Uterus (tissue), 4 donors: ENCODE data around the gene MUS81. TPM values are rescaled to one million over a fixed set of nuclear protein-coding genes. Genes with fewer than 3 reads are reported as not detected.

Experiments
- DNase-seq, 2 donors: peaks; one replicate each; pipeline ENCODE4 v3.0.0-alpha.2; 2019 to 2020
- H3K27ac ChIP-seq, 2 donors: fragments of 200-600 bp; sonication (generic); 1 replicate in 1 of 2; 2 replicates in 1 of 2; pipeline ENCODE4 v1.5.1; 2016 to 2018
- H3K27me3 ChIP-seq, 2 donors: fragments of 200-600 bp; sonication (generic); one replicate each; pipeline ENCODE4 v1.5.1; 2018 to 2019; ENCODE audit warnings: control low read depth in 1 of 2
- H3K36me3 ChIP-seq, 2 donors: fragments of 200-600 bp; sonication (generic); one replicate each; pipeline ENCODE4 v1.5.1; 2019; ENCODE audit warnings: control low read depth in 1 of 2
- H3K4me1 ChIP-seq, 2 donors: fragments of 200-600 bp; sonication (generic); one replicate each; pipeline ENCODE4 v1.5.1; 2018 to 2019; ENCODE audit warnings: control low read depth in 1 of 2
- H3K4me3 ChIP-seq, 2 donors: fragments of 200-600 bp; sonication (generic); 1 replicate in 1 of 2; 2 replicates in 1 of 2; pipeline ENCODE4 v1.5.1; 2018 to 2019; ENCODE audit warnings: mild to moderate bottlenecking in 1 of 2
- H3K9me3 ChIP-seq, 2 donors: fragments of 200-600 bp; sonication (generic); one replicate each; pipeline ENCODE4 v1.5.1; 2019; ENCODE audit warnings: control low read depth in 1 of 2
- CTCF ChIP-seq, 4 experiments: fragments of 200-600 bp in 2 of 4; fragments of 450-650 bp in 2 of 4; sonication (generic) in 2 of 4; IDR thresholded peaks; one replicate each; pipeline ENCODE4 v1.5.1; 2016 to 2019; ENCODE audit warnings: antibody characterized with exemption in 4 of 4, mild to moderate bottlenecking in 2 of 4, moderate library complexity in 1 of 4
- POLR2A ChIP-seq, 2 donors: fragments of 450-650 bp; IDR thresholded peaks; one replicate each; pipeline ENCODE4 v1.6.1; 2016; ENCODE audit warnings: antibody characterized with exemption in 2 of 2, mild to moderate bottlenecking in 1 of 2, moderate library complexity in 1 of 2
- intact Hi-C: fragments of 100-400 bp; cut with DNase I; formaldehyde crosslinking; loops from one replicate; pipeline ENCODE4 v1.15.1; 2023; ENCODE audit warnings: low total_unique reads
- total RNA-seq, 4 donors: library from RNA; depleted of rRNA in 3 of 4; stranded (reverse); fragments of >200 nt in 3 of 4; gene quantifications; one replicate each; pipeline versions ENCODE4 v1.1.0 to v1.2.4, GENCODE V29; 2014 to 2023
- donor health status: DM: yes; HTN: yes; CAD: no.

The MUS81 gene
- total RNA-seq, 4 donors from 2014 or later, result 28.8 to 108 (median 75.0) TPM

GRCh38 chr11:65858681-65859087 lies 1.5 kb upstream of the MUS81 start:
- no peak for DNase-seq
- no peaks in the 10 kb centered on the region for H3K9me3 ChIP-seq
- TF ChIP-seq POLR2A (IDR thresholded peaks at IDR 0.05), result no peak
- no peak for TF ChIP-seq CTCF (IDR thresholded peaks at IDR 0.05)
- H3K36me3 ChIP-seq, result no peaks in the 10 kb centered on the region
- intact Hi-C loops, result no loop called here
- no peaks in the 10 kb centered on the region for H3K27me3 ChIP-seq
- H3K27ac ChIP-seq, result peak overlapping the region; percentile 98 to 99
- peak overlapping the region; percentile 92 to 99 for H3K4me3 ChIP-seq
- H3K4me1 ChIP-seq, result peaks cover 7 to 13% of the 10 kb centered on the region in 2 donors

GRCh38 chr11:65859095-65859811 lies 980 bp upstream of the MUS81 start:
- peak; percentile 99 to 100 for DNase-seq
- peak in 2 of 4 experiments; percentile 19 to 24 for TF ChIP-seq CTCF (IDR thresholded peaks at IDR 0.05)
- peak; percentile 95 to 99 for TF ChIP-seq POLR2A (IDR thresholded peaks at IDR 0.05)
- Histone ChIP-seq H3K4me3 (peak overlapping the region; percentile 92 to 99), H3K9me3 (no peaks in the 10 kb centered on the region), H3K36me3 (no peaks in the 10 kb centered on the region), H3K27ac (peak overlapping the region; percentile 98 to 99), H3K27me3 (no peaks in the 10 kb centered on the region), H3K4me1 (peaks cover 7 to 13% of the 10 kb centered on the region in 2 donors)
- intact Hi-C loops, result no loop called here

GRCh38 chr11:65859812-65860277 lies 388 bp upstream of the MUS81 start:
- intact Hi-C loops, result no loop called here

GRCh38 chr11:65861165-65861505 lies 902 bp downstream of the MUS81 start:
- DNase-seq, result peak in 1 of 2 donors; percentile 45
- H3K9me3 ChIP-seq, result no peaks in the 10 kb centered on the region
- peak overlapping the region; percentile 92 to 99 for H3K4me3 ChIP-seq
- intact Hi-C loops, result no loop called here
- TF ChIP-seq CTCF (IDR thresholded peaks at IDR 0.05), result no peak
- TF ChIP-seq POLR2A (IDR thresholded peaks at IDR 0.05), result no peak
- peak overlapping the region; percentile 98 to 99 for H3K27ac ChIP-seq
- H3K27me3 ChIP-seq, result no peaks in the 10 kb centered on the region
- peaks cover 7 to 13% of the 10 kb centered on the region in 2 donors for H3K4me1 ChIP-seq
- H3K36me3 ChIP-seq, result no peaks in the 10 kb centered on the region

More at GRCh38 chr11:65859812-65860277, 388 bp upstream of the MUS81 start:
- H3K27me3 ChIP-seq, result no peaks in the 10 kb centered on the region
- H3K36me3 ChIP-seq, result no peaks in the 10 kb centered on the region
- H3K27ac ChIP-seq, result peak overlapping the region; percentile 98 to 99
- H3K4me3 ChIP-seq, result peak overlapping the region; percentile 92 to 99
- H3K4me1 ChIP-seq, result peaks cover 7 to 13% of the 10 kb centered on the region in 2 donors
- no peak for TF ChIP-seq POLR2A (IDR thresholded peaks at IDR 0.05)
- no peak for TF ChIP-seq CTCF (IDR thresholded peaks at IDR 0.05)
- DNase-seq, result no peak
- no peaks in the 10 kb centered on the region for H3K9me3 ChIP-seq

- Histone ChIP-seq H3K27me3 (no peaks in the 10 kb centered on the region), H3K9me3 (no peaks in the 10 kb centered on the region), H3K4me3 (peak overlapping the region; percentile 92 to 99), H3K4me1 (peaks cover 7% of the 10 kb centered on the region in 2 donors), H3K27ac (peak overlapping the region; percentile 98 to 99), H3K36me3 (no peaks in the 10 kb centered on the region)
- intact Hi-C loops, result no loop called here
- TF ChIP-seq POLR2A (IDR thresholded peaks at IDR 0.05) (no peak), CTCF (IDR thresholded peaks at IDR 0.05) (no peak)
- peak; percentile 16 to 35 for DNase-seq
Measured at GRCh38 chr11:65861533-65862183, 1.4 kb downstream of the MUS81 start.
